DOHH2 (cell line): ENCODE results near the gene ZNF263.

Experiments used
- EZH2phosphoT487 ChIP-seq: fragments of 200-600 bp; sonication (generic); IDR thresholded peaks from 2 replicates; pipeline ENCODE4 v1.6.1; 2017; ENCODE audit warnings: borderline replicate concordance, mild to moderate bottlenecking, antibody characterized with exemption, low read length, moderate library complexity, mixed read lengths
- TF ChIP-seq, protein P1 (sequence below): fragments of 200-600 bp; sonication (generic); IDR thresholded peaks from one replicate; pipeline ENCODE4 v1.5.1; 2014; ENCODE audit warnings: antibody characterized with exemption, mild to moderate bottlenecking, low read depth, low read length; ENCODE audit not compliant: poor library complexity, severe bottlenecking

DNA sequence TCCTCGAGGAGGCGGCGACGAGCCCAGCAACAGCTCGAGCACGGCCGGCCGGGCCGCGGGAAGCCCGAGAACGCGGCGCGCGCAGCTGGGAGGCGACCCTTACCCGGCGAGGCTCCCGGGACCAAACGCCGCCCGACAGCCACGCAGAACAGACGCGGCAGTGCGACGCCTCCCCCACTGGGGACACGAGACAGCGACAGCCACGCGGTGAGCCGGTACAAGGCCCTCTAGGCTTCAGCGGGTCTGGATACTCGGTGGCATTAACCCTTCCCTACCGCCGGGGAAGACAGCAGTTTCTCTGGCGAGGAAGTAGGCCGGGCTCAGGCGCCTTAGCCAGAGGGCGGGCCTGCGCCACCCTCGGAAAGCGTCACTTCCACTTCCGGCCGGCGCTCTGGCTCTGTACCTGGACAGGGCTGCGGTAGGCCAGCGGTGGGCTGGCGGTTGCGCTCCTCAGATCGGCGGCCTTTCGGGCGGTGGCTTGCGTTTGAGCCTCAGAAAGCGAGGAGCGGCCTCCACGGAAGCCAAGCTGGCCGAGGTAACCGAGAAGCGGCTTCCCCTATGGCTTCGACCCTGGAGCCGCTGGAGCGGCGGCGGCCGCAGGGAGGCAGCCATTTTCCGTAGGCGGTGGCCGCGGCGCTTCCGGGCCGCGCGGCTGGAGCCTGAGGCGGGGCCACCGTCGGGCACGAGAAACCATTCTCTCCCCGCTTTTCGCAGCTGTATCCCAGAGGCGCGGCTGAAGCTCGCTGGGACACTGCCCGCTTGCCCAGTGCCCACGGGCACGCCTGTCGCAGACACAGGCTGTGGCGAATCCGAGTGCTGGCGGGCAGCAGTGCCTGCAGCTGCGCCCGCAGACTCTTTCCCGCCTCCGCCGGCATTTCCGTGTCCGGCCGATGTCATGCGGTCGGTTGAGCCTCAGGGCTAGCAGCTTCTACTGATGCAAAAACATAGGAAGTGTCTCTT lies 22.1 kb downstream of the ZNF263 start, which contains the start of the genes TIGD7 and ZNF75A:
- TF ChIP-seq, protein P1, sequence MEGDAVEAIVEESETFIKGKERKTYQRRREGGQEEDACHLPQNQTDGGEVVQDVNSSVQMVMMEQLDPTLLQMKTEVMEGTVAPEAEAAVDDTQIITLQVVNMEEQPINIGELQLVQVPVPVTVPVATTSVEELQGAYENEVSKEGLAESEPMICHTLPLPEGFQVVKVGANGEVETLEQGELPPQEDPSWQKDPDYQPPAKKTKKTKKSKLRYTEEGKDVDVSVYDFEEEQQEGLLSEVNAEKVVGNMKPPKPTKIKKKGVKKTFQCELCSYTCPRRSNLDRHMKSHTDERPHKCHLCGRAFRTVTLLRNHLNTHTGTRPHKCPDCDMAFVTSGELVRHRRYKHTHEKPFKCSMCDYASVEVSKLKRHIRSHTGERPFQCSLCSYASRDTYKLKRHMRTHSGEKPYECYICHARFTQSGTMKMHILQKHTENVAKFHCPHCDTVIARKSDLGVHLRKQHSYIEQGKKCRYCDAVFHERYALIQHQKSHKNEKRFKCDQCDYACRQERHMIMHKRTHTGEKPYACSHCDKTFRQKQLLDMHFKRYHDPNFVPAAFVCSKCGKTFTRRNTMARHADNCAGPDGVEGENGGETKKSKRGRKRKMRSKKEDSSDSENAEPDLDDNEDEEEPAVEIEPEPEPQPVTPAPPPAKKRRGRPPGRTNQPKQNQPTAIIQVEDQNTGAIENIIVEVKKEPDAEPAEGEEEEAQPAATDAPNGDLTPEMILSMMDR: no peak
- no peak for TF ChIP-seq EZH2phosphoT487
